Measurements from ENCODE around the gene COL1A2. TPM values are rescaled to one million over a fixed set of nuclear protein-coding genes. Genes with fewer than 3 reads are reported as not detected.

The COL1A2 gene
- polyA plus RNA-seq, 1 experiment: 4,815 TPM

DNA sequence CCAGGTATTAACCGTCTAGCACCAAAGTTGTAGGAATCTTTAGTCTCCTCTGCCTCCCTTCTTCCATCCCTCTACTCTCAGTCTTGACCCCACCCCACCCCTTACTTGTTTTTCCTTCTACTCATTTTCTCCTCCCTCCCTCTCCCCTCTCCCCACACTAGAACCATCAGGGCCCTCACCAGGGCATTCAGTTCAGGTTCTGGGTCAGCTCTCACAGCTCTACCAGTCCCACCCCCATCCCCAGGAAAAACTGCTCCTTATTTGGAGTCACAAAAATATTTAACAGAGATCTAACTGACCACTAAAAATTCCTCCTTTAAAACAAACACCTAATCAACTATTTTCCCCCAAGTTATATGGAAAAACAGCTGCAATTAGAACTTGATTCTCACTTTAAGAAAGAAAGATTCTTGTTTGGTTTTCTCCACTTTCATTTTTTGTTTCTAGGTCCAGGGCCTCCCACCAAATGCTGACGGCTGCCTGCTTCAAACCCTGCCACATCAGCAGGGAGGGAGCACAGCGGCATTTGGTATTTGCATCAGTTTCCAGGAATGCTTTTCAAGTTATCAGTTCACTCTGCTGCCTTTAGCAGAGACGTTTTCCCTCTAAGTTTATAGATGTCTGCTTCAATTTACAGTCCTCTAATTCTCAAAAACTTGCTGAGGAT, 2.8 kb upstream of the COL1A2 start:
- H3K4me3 ChIP-seq (ENCODE audit: low read depth, low read length): peak overlapping the region; percentile 44
- no peaks in the 10 kb centered on the region for H3K9me3 ChIP-seq (ENCODE audit: control insufficient read depth, insufficient read depth, low read length)
- H3K27me3 ChIP-seq (ENCODE audit: control insufficient read depth, insufficient read depth, low read length): no peaks in the 10 kb centered on the region
- POLR2A ChIA-PET: interaction anchor here (1.0 to 2.0 kb wide), 3 partner anchors 12 to 17 kb away, joined by 3 to 16 read pairs (median 3); no protein-coding TSS in a partner anchor
- DNase-seq (ENCODE audit: low read depth, low spot score): peak; percentile 81
- H3K27ac ChIP-seq (ENCODE audit: low read depth, low read length): peak overlapping the region; percentile 92
- TF ChIP-seq, protein P1, sequence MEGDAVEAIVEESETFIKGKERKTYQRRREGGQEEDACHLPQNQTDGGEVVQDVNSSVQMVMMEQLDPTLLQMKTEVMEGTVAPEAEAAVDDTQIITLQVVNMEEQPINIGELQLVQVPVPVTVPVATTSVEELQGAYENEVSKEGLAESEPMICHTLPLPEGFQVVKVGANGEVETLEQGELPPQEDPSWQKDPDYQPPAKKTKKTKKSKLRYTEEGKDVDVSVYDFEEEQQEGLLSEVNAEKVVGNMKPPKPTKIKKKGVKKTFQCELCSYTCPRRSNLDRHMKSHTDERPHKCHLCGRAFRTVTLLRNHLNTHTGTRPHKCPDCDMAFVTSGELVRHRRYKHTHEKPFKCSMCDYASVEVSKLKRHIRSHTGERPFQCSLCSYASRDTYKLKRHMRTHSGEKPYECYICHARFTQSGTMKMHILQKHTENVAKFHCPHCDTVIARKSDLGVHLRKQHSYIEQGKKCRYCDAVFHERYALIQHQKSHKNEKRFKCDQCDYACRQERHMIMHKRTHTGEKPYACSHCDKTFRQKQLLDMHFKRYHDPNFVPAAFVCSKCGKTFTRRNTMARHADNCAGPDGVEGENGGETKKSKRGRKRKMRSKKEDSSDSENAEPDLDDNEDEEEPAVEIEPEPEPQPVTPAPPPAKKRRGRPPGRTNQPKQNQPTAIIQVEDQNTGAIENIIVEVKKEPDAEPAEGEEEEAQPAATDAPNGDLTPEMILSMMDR (IDR thresholded peaks at IDR 0.05; ENCODE audit: low read depth, low read length): no peak
- CTCF ChIA-PET: interaction anchor here (1.1 to 6.2 kb wide), 5 partner anchors 42 to 103 kb away, joined by 3 to 38 read pairs (median 4); no protein-coding TSS in a partner anchor

DNA sequence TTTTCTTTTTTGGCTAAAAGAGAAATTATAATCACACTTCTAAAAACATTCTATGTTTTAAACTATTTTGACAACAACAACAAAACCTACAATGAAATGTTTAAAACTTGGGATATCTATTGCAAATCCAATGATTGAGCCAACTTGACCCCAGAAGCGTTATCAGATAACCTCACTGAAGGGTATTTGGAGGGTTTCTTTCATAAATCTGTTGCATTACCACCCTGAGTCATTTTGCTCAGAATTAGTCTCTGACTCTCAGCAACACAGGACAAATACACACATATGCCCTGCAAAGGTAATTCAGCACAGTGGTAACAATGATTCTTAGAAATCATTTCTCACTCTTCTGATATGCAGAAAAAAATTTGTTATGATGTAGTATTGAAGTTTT, 2.3 kb upstream of the COL1A2 start:
- Histone ChIP-seq H3K9me3 (ENCODE audit: control insufficient read depth, insufficient read depth, low read length) (no peaks in the 10 kb centered on the region), H3K27ac (ENCODE audit: low read depth, low read length) (peak overlapping the region; percentile 92), H3K27me3 (ENCODE audit: control insufficient read depth, insufficient read depth, low read length) (no peaks in the 10 kb centered on the region), H3K4me3 (ENCODE audit: low read depth, low read length) (peak overlapping the region; percentile 42)
- CTCF ChIA-PET: interaction anchor here (6.2 to 12.0 kb wide), 2 partner anchors 97 to 99 kb away, joined by 38 to 482 read pairs; no protein-coding TSS in a partner anchor
- TF ChIP-seq, protein P1 (IDR thresholded peaks at IDR 0.05; ENCODE audit: low read depth, low read length): no peak
- POLR2A ChIA-PET: interaction anchor here (0.6 to 2.0 kb wide), 5 partner anchors 12 to 103 kb away, joined by 3 to 16 read pairs (median 4); no protein-coding TSS in a partner anchor
- DNase-seq (ENCODE audit: low read depth, low spot score): no peak

DNA sequence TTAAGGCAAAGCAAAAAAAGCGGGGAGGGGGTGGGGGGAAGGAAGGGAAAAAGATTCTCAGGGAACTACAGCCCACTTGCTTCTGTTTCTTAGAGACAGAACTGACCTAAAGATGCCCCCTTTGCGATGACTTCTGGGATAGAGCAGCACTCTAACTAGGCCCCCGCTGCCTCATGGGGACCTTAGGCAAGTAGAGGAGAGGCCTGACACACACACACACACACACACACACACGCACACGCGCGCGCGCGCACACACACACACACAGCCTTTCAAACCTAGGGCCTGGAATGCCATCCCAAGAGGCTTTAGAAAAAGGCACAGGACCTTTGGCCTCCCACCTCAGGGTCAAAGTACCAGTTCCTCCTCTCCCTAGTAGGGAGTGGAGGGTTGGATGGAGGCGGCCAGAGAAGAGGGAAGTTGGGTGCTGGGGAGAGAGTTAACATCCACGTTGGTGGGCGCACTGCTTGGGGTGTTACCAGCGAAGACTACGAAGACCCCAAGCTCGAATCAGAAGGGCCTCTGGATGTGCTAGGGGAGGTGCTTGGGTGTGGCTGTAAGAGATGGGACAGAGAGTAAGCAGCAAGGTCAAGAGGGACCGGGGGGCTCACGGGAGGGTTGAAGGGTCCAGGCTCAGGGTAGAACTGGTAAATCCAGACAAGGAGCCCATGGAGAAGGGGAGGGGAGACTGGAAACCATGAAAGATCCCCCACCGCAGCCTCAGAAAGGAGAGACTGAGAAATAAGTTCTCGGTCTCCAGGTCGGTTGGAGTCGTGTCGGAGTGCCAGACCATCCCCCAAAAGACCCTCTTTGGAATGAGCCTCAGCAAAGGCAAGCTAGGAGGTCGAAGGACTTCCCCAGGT, 1.2 kb upstream of the COL1A2 start:
- no peaks in the 10 kb centered on the region for H3K27me3 ChIP-seq (ENCODE audit: control insufficient read depth, insufficient read depth, low read length)
- DNase-seq (ENCODE audit: low read depth, low spot score): no peak
- peak overlapping the region; percentile 96 for H3K4me3 ChIP-seq (ENCODE audit: low read depth, low read length)
- CTCF ChIA-PET: interaction anchor here (0.8 to 12.0 kb wide), 2 partner anchors 80 to 100 kb away, joined by 3 to 482 read pairs; no protein-coding TSS in a partner anchor
- H3K9me3 ChIP-seq (ENCODE audit: control insufficient read depth, insufficient read depth, low read length): no peaks in the 10 kb centered on the region
- POLR2A ChIA-PET: interaction anchor here (0.5 to 13.1 kb wide), 15 partner anchors 7 to 104 kb away, joined by 3 to 450 read pairs (median 6); no protein-coding TSS in a partner anchor
- H3K27ac ChIP-seq (ENCODE audit: low read depth, low read length): peak overlapping the region; percentile 98
- TF ChIP-seq, protein P1 (IDR thresholded peaks at IDR 0.05; ENCODE audit: low read depth, low read length): no peak

DNA sequence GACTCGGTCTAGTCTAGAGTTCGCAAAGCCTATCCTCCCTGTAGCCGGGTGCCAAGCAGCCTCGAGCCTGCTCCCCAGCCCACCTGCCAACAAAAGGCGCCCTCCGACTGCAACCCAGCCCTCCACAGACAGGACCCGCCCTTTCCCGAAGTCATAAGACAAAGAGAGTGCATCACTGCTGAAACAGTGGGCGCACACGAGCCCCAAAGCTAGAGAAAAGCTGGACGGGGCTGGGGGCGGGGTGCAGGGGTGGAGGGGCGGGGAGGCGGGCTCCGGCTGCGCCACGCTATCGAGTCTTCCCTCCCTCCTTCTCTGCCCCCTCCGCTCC, 622 bp upstream of the COL1A2 start:
- DNase-seq (ENCODE audit: low read depth, low spot score): peak; percentile 69
- CTCF ChIA-PET: interaction anchor here (0.8 to 12.0 kb wide), 3 partner anchors 42 to 100 kb away, joined by 3 to 482 read pairs (median 5); no protein-coding TSS in a partner anchor
- H3K9me3 ChIP-seq (ENCODE audit: control insufficient read depth, insufficient read depth, low read length): no peaks in the 10 kb centered on the region
- peak overlapping the region; percentile 98 for H3K27ac ChIP-seq (ENCODE audit: low read depth, low read length)
- peak overlapping the region; percentile 96 for H3K4me3 ChIP-seq (ENCODE audit: low read depth, low read length)
- H3K27me3 ChIP-seq (ENCODE audit: control insufficient read depth, insufficient read depth, low read length): no peaks in the 10 kb centered on the region
- POLR2A ChIA-PET: interaction anchor here (0.6 to 13.1 kb wide), 21 partner anchors 8 to 104 kb away, joined by 3 to 450 read pairs (median 5); no protein-coding TSS in a partner anchor
- TF ChIP-seq, protein P1 (IDR thresholded peaks at IDR 0.05; ENCODE audit: low read depth, low read length): no peak

All from AG04450 (cell line).